Liver (tissue), 3 donors: ENCODE results near the gene WLS.

Experiments
- ATF3 ChIP-seq: IDR thresholded peaks from 2 replicates; pipeline ENCODE4 v1.6.1; 2016; ENCODE audit warnings: antibody characterized with exemption
- EGR1 ChIP-seq, 2 donors: IDR thresholded peaks; 2 replicates each; pipeline ENCODE4 v1.6.1; 2016 to 2018; ENCODE audit warnings: antibody characterized with exemption in 2 of 2, low read depth in 2 of 2
- GABPA ChIP-seq, 2 donors: IDR thresholded peaks in 1 of 2; conservative IDR thresholded peaks in 1 of 2; 2 replicates each; pipeline ENCODE4 v1.6.1; 2016; ENCODE audit warnings: antibody characterized with exemption in 2 of 2, mild to moderate bottlenecking in 1 of 2, moderate library complexity in 1 of 2
- HNF4A ChIP-seq, 2 donors: conservative IDR thresholded peaks; 2 replicates each; pipeline ENCODE4 v1.6.1; 2016; ENCODE audit warnings: antibody characterized with exemption in 2 of 2, mild to moderate bottlenecking in 2 of 2
- HNF4G ChIP-seq: IDR thresholded peaks from 2 replicates; pipeline ENCODE4 v1.6.1; 2016; ENCODE audit warnings: antibody characterized with exemption
- JUND ChIP-seq, 2 donors: IDR thresholded peaks; 2 replicates each; pipeline ENCODE4 v1.6.1; 2016; ENCODE audit warnings: antibody characterized with exemption in 2 of 2
- MAX ChIP-seq: IDR thresholded peaks from 2 replicates; pipeline ENCODE4 v1.6.1; 2016; ENCODE audit warnings: antibody characterized with exemption
- RAD21 ChIP-seq, 2 donors: IDR thresholded peaks; 2 replicates each; pipeline ENCODE4 v1.6.1; 2016; ENCODE audit warnings: antibody characterized with exemption in 2 of 2, mild to moderate bottlenecking in 2 of 2
- REST ChIP-seq: IDR thresholded peaks from 2 replicates; pipeline ENCODE4 v1.6.1; 2016; ENCODE audit warnings: antibody characterized with exemption, mild to moderate bottlenecking
- RXRA ChIP-seq, 2 donors: IDR thresholded peaks; 2 replicates each; pipeline ENCODE4 v1.6.1; 2017 to 2018; ENCODE audit warnings: antibody characterized with exemption in 2 of 2, mild to moderate bottlenecking in 1 of 2
- SP1 ChIP-seq: IDR thresholded peaks from 2 replicates; pipeline ENCODE4 v1.6.1; 2018; ENCODE audit warnings: antibody characterized with exemption, mild to moderate bottlenecking
- TAF1 ChIP-seq: conservative IDR thresholded peaks from 2 replicates; pipeline ENCODE4 v1.6.1; 2016; ENCODE audit warnings: antibody characterized with exemption, mild to moderate bottlenecking
- YY1 ChIP-seq: IDR thresholded peaks from 2 replicates; pipeline ENCODE4 v1.6.1; 2016; ENCODE audit warnings: antibody characterized with exemption, mild to moderate bottlenecking
- TF ChIP-seq, protein P1 (sequence below): fragments of 150-350 bp; IDR thresholded peaks from 2 replicates; pipeline ENCODE4 v1.5.1; 2017; ENCODE audit warnings: improper control_type of control experiment, low read depth, low read length; ENCODE audit not compliant: missing input control
- donor health status: healthy.
- donor health status: healthy.

DNA sequence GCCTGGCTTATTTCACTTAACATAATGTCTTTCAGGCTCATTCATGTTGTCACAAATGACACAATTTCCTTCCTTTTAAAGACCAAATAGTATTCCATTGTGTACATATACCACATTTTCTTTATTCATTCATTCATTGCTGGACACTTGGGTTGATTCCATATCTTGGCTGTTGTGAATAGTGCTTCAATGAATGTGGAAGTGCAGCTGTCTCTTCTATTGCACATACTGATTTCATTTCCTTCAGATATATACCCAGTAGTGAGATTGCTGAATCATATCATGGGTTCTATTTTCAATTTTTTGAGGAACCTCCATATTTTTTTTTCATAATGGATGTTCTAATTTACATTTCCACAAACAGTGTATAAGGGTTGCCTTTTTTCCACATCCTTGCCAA is 38.6 kb upstream of the WLS start:
- TF ChIP-seq, protein P1, sequence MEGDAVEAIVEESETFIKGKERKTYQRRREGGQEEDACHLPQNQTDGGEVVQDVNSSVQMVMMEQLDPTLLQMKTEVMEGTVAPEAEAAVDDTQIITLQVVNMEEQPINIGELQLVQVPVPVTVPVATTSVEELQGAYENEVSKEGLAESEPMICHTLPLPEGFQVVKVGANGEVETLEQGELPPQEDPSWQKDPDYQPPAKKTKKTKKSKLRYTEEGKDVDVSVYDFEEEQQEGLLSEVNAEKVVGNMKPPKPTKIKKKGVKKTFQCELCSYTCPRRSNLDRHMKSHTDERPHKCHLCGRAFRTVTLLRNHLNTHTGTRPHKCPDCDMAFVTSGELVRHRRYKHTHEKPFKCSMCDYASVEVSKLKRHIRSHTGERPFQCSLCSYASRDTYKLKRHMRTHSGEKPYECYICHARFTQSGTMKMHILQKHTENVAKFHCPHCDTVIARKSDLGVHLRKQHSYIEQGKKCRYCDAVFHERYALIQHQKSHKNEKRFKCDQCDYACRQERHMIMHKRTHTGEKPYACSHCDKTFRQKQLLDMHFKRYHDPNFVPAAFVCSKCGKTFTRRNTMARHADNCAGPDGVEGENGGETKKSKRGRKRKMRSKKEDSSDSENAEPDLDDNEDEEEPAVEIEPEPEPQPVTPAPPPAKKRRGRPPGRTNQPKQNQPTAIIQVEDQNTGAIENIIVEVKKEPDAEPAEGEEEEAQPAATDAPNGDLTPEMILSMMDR, result no peak
- TF ChIP-seq MAX (no peak), YY1 (no peak), SP1 (no peak), JUND (IDR thresholded peaks at IDR 0.05) (no peak), TAF1 (no peak), REST (no peak), HNF4A (conservative IDR thresholded peaks at IDR 0.05) (no peak), HNF4G (no peak), RAD21 (IDR thresholded peaks at IDR 0.05) (no peak), ATF3 (no peak), RXRA (IDR thresholded peaks at IDR 0.05) (no peak), GABPA (IDR thresholded peaks at IDR 0.05 in 1 of 2, conservative IDR thresholded peaks at IDR 0.05 in 1 of 2) (no peak), EGR1 (IDR thresholded peaks at IDR 0.05; ENCODE audit: low read depth in 2 of 2) (no peak)
